ENCODE measurements around the gene HARS1.
"Not testable (repeated sequence)": the region's sequence is repeated elsewhere in the genome, so short reads cannot be mapped to it uniquely, and the experiment has no call there.

The HARS1 gene

GRCh38 chr5:140690941-140691924 is at the start of gene HARS1, which contains the start of gene HARS2:
Gene HARS1, minus strand, starts transcription at chr5:140691370. Its CDS starts 66 bp downstream, at chr5:140691304.
Gene HARS2, plus strand, starts transcription at chr5:140691455. Its CDS starts 194 bp downstream, at chr5:140691649.
- peak; percentile 94 to 97 (median 96) for DNase-seq

- DNase-seq, result no peak
These were observed 46.3 kb upstream of the HARS1 start for GRCh38 chr5:140737486-140737885.

GRCh38 chr5:140734354-140734753 is 43.2 kb upstream of the HARS1 start:
- DNase-seq, result peak in 2 of 3 donors; percentile 9 to 31

GRCh38 chr5:140733098-140733497 is 41.9 kb upstream of the HARS1 start:
- DNase-seq, result no peak

GRCh38 chr5:140725799-140726471 is 34.8 kb upstream of the HARS1 start:
- peak; percentile 74 to 85 (median 75) for DNase-seq

GRCh38 chr5:140721395-140721794 is 30.2 kb upstream of the HARS1 start:
- not testable (repeated sequence) for DNase-seq

- DNase-seq, result not testable (repeated sequence)
These were observed 29.6 kb upstream of the HARS1 start for GRCh38 chr5:140720738-140721137.

GRCh38 chr5:140718266-140718592 is 27.1 kb upstream of the HARS1 start:
- DNase-seq, result no peak

GRCh38 chr5:140716238-140716637 is 25.1 kb upstream of the HARS1 start:
- not testable (repeated sequence) for DNase-seq

GRCh38 chr5:140713562-140714094 is 22.5 kb upstream of the HARS1 start:
- no peak for DNase-seq

- DNase-seq, result no peak
These were observed 20.6 kb upstream of the HARS1 start for GRCh38 chr5:140711794-140712193.

GRCh38 chr5:140710899-140711552 is 19.9 kb upstream of the HARS1 start:
- DNase-seq, result peak; percentile 95 to 99 (median 99)

GRCh38 chr5:140708787-140709186 is 17.6 kb upstream of the HARS1 start:
- DNase-seq, result not testable (repeated sequence)

- DNase-seq, result no peak
These were observed 16.6 kb upstream of the HARS1 start for GRCh38 chr5:140707812-140708211.

- peak; percentile 95 to 99 (median 98) for DNase-seq
These were observed 9.3 kb upstream of the HARS1 start, which contains the start of gene ZMAT2 for GRCh38 chr5:140700177-140701144. Gene ZMAT2, plus strand, starts transcription at chr5:140700447. Its CDS starts 14 bp downstream, at chr5:140700461.

GRCh38 chr5:140696891-140697492 is 5.8 kb upstream of the HARS1 start:
- DNase-seq, result no peak

- DNase-seq, result no peak
These were observed 3.1 kb upstream of the HARS1 start for GRCh38 chr5:140694276-140694675.

- DNase-seq, result no peak
These were observed 716 bp downstream of the HARS1 start for GRCh38 chr5:140690376-140690932.

GRCh38 chr5:140678993-140679392 is 12.2 kb downstream of the HARS1 start:
- no peak for DNase-seq

GRCh38 chr5:140677947-140678346 is 13.2 kb downstream of the HARS1 start:
- peak in 2 of 3 donors; percentile 2 to 39 for DNase-seq

GRCh38 chr5:140674629-140675028 is 16.5 kb downstream of the HARS1 start:
- no peak for DNase-seq

All from suppressor macrophage treated with lipopolysaccharide for 1 hour (primary cell).